Psoas muscle (tissue), 8 donors: ENCODE results near the gene RNF10. TPM values are rescaled to one million over a fixed set of nuclear protein-coding genes. Genes with fewer than 3 reads are reported as not detected.

Experiments
- ATAC-seq, 4 donors: fragments of 200-7000 bp; cut with Tn5 transposase; one replicate each; pipeline ENCODE4 v1.9.1; 2020; ENCODE audit warnings: moderate library complexity in 3 of 4, mild to moderate bottlenecking in 2 of 4
- DNase-seq, 2 donors: peaks; one replicate each; pipeline ENCODE4 v3.0.0-alpha.2; 2020
- H3K27ac ChIP-seq: fragments of 200-600 bp; one replicate; pipeline ENCODE4 v1.8.0; 2022
- H3K27me3 ChIP-seq, 3 donors: fragments of 200-600 bp in 1 of 3; one replicate each; pipeline versions ENCODE4 v1.6.1 to v1.8.0; 2013 to 2022; ENCODE audit warnings: low read length in 2 of 3, mild to moderate bottlenecking in 2 of 3, moderate library complexity in 1 of 3; ENCODE audit not compliant: insufficient read depth in 3 of 3
- H3K36me3 ChIP-seq, 2 donors: fragments of 200-600 bp in 1 of 2; one replicate each; pipeline versions ENCODE4 v1.6.1 to v1.8.0; 2013 to 2022; ENCODE audit warnings: low read depth in 1 of 2, mild to moderate bottlenecking in 1 of 2, moderate library complexity in 1 of 2; ENCODE audit not compliant: insufficient read depth in 1 of 2
- H3K4me1 ChIP-seq: fragments of 200-600 bp; one replicate; pipeline ENCODE4 v1.8.0; 2022
- H3K4me3 ChIP-seq: fragments of 200-600 bp; one replicate; pipeline ENCODE4 v1.8.0; 2022; ENCODE audit warnings: mild to moderate bottlenecking
- H3K9me3 ChIP-seq: fragments of 200-600 bp; one replicate; pipeline ENCODE4 v1.8.0; 2022
- CTCF ChIP-seq: fragments of 200-600 bp; IDR thresholded peaks from one replicate; pipeline ENCODE4 v1.8.0; 2022; ENCODE audit warnings: antibody characterized with exemption
- WGBS, 3 donors: extraction: QIAGEN DNeasy Blood & Tissue Kit; methylation state at CpG; one replicate each; pipeline versions ENCODE4 v1.1.6 to v1.1.7; 2013; 5-methylcytosine and 5-hydroxymethylcytosine counted together
- intact Hi-C, 2 donors: fragments of 100-400 bp; cut with DNase I; formaldehyde crosslinking; loops; one replicate each; pipeline versions ENCODE4 v1.11.0 to v1.14.2; 2022
- polyA plus RNA-seq, 3 donors: library from polyadenylated mRNA; stranded (reverse); fragments of 200-250 nt; gene quantifications; one replicate each; pipeline ENCODE4 v1.2.3, GENCODE V29; 2013
- total RNA-seq, 4 donors: library from RNA; stranded (reverse); fragmentation: NEBNext Ultra II Directional in 2 of 4; extraction: Animal tissue kit (Norgen Biotek cat#: 25700) in 2 of 4; gene quantifications; one replicate each; pipeline versions ENCODE4 v1.2.1 to v1.2.4, GENCODE V29; 2021 to 2023
- donor health status: healthy with polysubstance abuse.
- donor health status: DM: no; HTN: no; CAD: no; lungs with moderate emphysema.
- donor health status: Bipolar disorder and iron deficiency.
- donor health status: healthy.
- donor health status: DM: yes; HTN: yes; CAD: no.
- donor health status: DM: no; HTN: no; CAD: no.
- donor health status: DM: no; HTN: no; CAD: no.
- donor health status: DM: yes; HTN: yes; CAD: no.

Gene RNF10
- total and polyA plus RNA-seq, 7 donors: 296 to 624 (median 324) TPM

- Histone ChIP-seq H3K27me3 (no peaks in the 10 kb centered on the region), H3K36me3 (peaks cover 23 to 100% of the 10 kb centered on the region in 2 donors), H3K27ac (no peak overlapping the region), H3K4me3 (no peak overlapping the region), H3K4me1 (no peaks in the 10 kb centered on the region), H3K9me3 (no peaks in the 10 kb centered on the region)
- no peak for TF ChIP-seq CTCF
- intact Hi-C loops: no loop called here
- ATAC-seq (no peak), DNase-seq (no peak)
- WGBS, 3 donors: 61 to 73% (median 67%) methylated on average over 5 of the region's 5 CpGs
These were observed 37.1 kb downstream of the RNF10 start for GRCh38 chr12:120571299-120571698.

- no peaks in the 10 kb centered on the region for H3K27me3 ChIP-seq
- WGBS, 3 donors: 33 to 55% (median 39%) methylated on average over 6 of the region's 6 CpGs
- no peak for TF ChIP-seq CTCF
- no peaks in the 10 kb centered on the region for H3K9me3 ChIP-seq
- H3K27ac ChIP-seq: peak overlapping the region; percentile 36
- H3K4me1 ChIP-seq: no peaks in the 10 kb centered on the region
- ATAC-seq (peak in 3 of 4 donors; percentile 20 to 31 (median 26)), DNase-seq (no peak)
- H3K4me3 ChIP-seq: no peak overlapping the region
- intact Hi-C loops: no loop called here
- peaks cover 22 to 100% of the 10 kb centered on the region in 2 donors for H3K36me3 ChIP-seq
These were observed 39.4 kb downstream of the RNF10 start for GRCh38 chr12:120573560-120573959.

GRCh38 chr12:120574106-120574505 is 40.0 kb downstream of the RNF10 start:
- intact Hi-C loops: no loop called here
- DNase-seq: no peak
- no peak for ATAC-seq
- Histone ChIP-seq H3K36me3 (peaks cover 22 to 100% of the 10 kb centered on the region in 2 donors), H3K27me3 (no peaks in the 10 kb centered on the region), H3K4me3 (no peak overlapping the region), H3K27ac (peak overlapping the region; percentile 36), H3K9me3 (no peaks in the 10 kb centered on the region), H3K4me1 (no peaks in the 10 kb centered on the region)
- no peak for TF ChIP-seq CTCF
- 79 to 86% (median 83%) methylated on average over 2 of the region's 2 CpGs for WGBS, 3 donors

- Histone ChIP-seq H3K36me3 (peaks cover 10 to 63% of the 10 kb centered on the region in 2 donors), H3K27ac (no peak overlapping the region), H3K9me3 (no peaks in the 10 kb centered on the region), H3K4me3 (no peak overlapping the region), H3K4me1 (peaks cover 13% of the 10 kb centered on the region), H3K27me3 (no peaks in the 10 kb centered on the region)
- intact Hi-C loops: no loop called here
- ATAC-seq (no peak), DNase-seq (no peak)
- WGBS, 3 donors: 95 to 100% (median 95%) methylated on average over 1 of the region's 1 CpG
- TF ChIP-seq CTCF: no peak
These were observed 45.0 kb downstream of the RNF10 start for GRCh38 chr12:120579179-120579578.
